Natural killer cell (primary cell): ENCODE measurements around the gene LCLAT1. TPM values are rescaled to one million over a fixed set of nuclear protein-coding genes. Genes with fewer than 3 reads are reported as not detected.

Source experiments
- ATAC-seq, 3 donors: fragments of 150-1000 bp in 2 of 3; fragments of 200-7000 bp in 1 of 3; cut with Tn5 transposase; 1 replicate in 1 of 3; 2 replicates in 2 of 3; pipeline ENCODE4 v1.10.0; 2021; ENCODE audit warnings: mild to moderate bottlenecking in 2 of 3, moderate library complexity in 2 of 3
- DNase-seq, 2 donors: peaks; one replicate each; pipeline versions ENCODE4 v3.0.0 to v3.0.0-alpha.2; 2013 to 2021; ENCODE audit warnings: mixed read lengths in 1 of 2
- H3K27ac ChIP-seq: one replicate; pipeline ENCODE4 v1.5.1; 2013; ENCODE audit warnings: mild to moderate bottlenecking, low read length
- H3K27me3 ChIP-seq: one replicate; pipeline ENCODE4 v1.6.1; 2013; ENCODE audit warnings: low read length; ENCODE audit not compliant: control insufficient read depth, insufficient read depth
- H3K36me3 ChIP-seq: one replicate; pipeline ENCODE4 v1.6.1; 2013; ENCODE audit warnings: low read length; ENCODE audit not compliant: control insufficient read depth, insufficient read depth
- H3K4me1 ChIP-seq: one replicate; pipeline ENCODE4 v1.6.1; 2013; ENCODE audit warnings: low read length; ENCODE audit not compliant: control insufficient read depth, insufficient read depth
- H3K4me3 ChIP-seq: one replicate; pipeline ENCODE4 v1.5.1; 2013; ENCODE audit warnings: low read length
- H3K9me3 ChIP-seq: one replicate; pipeline ENCODE4 v1.6.1; 2013; ENCODE audit warnings: low read length; ENCODE audit not compliant: control insufficient read depth, insufficient read depth
- H3K27ac Mint-ChIP-seq, 2 donors: one replicate each; pipeline ENCODE4 v1.8.0; 2022; ENCODE audit warnings: mild to moderate bottlenecking in 2 of 2, mixed read lengths in 2 of 2, moderate library complexity in 1 of 2
- H3K27me3 Mint-ChIP-seq, 2 donors: one replicate each; pipeline ENCODE4 v1.8.0; 2022; ENCODE audit warnings: low read depth in 2 of 2, mixed read lengths in 2 of 2
- H3K36me3 Mint-ChIP-seq: one replicate; pipeline ENCODE4 v1.8.0; 2022; ENCODE audit warnings: mixed read lengths
- H3K4me1 Mint-ChIP-seq, 2 donors: one replicate each; pipeline ENCODE4 v1.8.0; 2022; ENCODE audit warnings: mixed read lengths in 2 of 2
- H3K4me3 Mint-ChIP-seq: one replicate; pipeline ENCODE4 v1.8.0; 2022; ENCODE audit warnings: mild to moderate bottlenecking, moderate library complexity, mixed read lengths
- H3K9me3 Mint-ChIP-seq, 2 donors: one replicate each; pipeline ENCODE4 v1.8.0; 2022; ENCODE audit warnings: mixed read lengths in 2 of 2
- CTCF ChIP-seq: fragments of 200-600 bp; IDR thresholded peaks from one replicate; pipeline ENCODE4 v1.8.0; 2022; ENCODE audit warnings: antibody characterized with exemption
- WGBS: methylation state at CpG from one replicate; pipeline ENCODE4 v1.1.7; 2013; ENCODE audit warnings: missing lambda C conversion rate; ENCODE audit not compliant: insufficient coverage; 5-methylcytosine and 5-hydroxymethylcytosine counted together
- intact Hi-C: fragments of 100-400 bp; cut with micrococcal nuclease; formaldehyde crosslinking; loops from one replicate; pipeline ENCODE4 v1.14.2; 2022
- total RNA-seq, 4 donors: library from RNA; stranded (reverse); fragments of 120-200 nt in 1 of 4; gene quantifications; one replicate each; pipeline versions ENCODE4 v1.2.3 to v1.2.4, GENCODE V29; 2013 to 2022

The LCLAT1 gene
- total RNA-seq, 3 donors from 2014 or later (not counting 1 experiment from before 2014, with no cell fraction given): 13.0 to 16.2 (median 14.2) TPM

GRCh38 chr2:30625701-30626100 lies 178.7 kb downstream of the LCLAT1 start:
- no peaks in the 10 kb centered on the region for H3K27me3 ChIP-seq
- no peaks in the 10 kb centered on the region for H3K4me1 ChIP-seq
- Mint-ChIP-seq H3K27ac (no peak overlapping the region), H3K9me3 (no peaks in the 10 kb centered on the region), H3K4me3 (no peak overlapping the region), H3K36me3 (no peaks in the 10 kb centered on the region), H3K4me1 (peaks cover 2 to 4% of the 10 kb centered on the region in 2 donors), H3K27me3 (no peaks in the 10 kb centered on the region)
- no peak overlapping the region for H3K27ac ChIP-seq
- H3K9me3 ChIP-seq: no peaks in the 10 kb centered on the region
- DNase-seq (no peak), ATAC-seq (no peak)
- H3K36me3 ChIP-seq: no peaks in the 10 kb centered on the region
- 78% methylated on average over 3 of the region's 3 CpGs for WGBS
- no peak for TF ChIP-seq CTCF
- intact Hi-C loops: no loop called here
- H3K4me3 ChIP-seq: no peak overlapping the region

- Mint-ChIP-seq H3K36me3 (no peaks in the 10 kb centered on the region), H3K4me1 (peaks cover 9 to 11% of the 10 kb centered on the region in 2 donors), H3K27ac (no peak overlapping the region), H3K27me3 (no peaks in the 10 kb centered on the region), H3K9me3 (no peaks in the 10 kb centered on the region), H3K4me3 (no peak overlapping the region)
- ATAC-seq (no peak), DNase-seq (no peak)
- Histone ChIP-seq H3K4me1 (peaks cover 2% of the 10 kb centered on the region), H3K27me3 (no peaks in the 10 kb centered on the region), H3K36me3 (no peaks in the 10 kb centered on the region), H3K27ac (no peak overlapping the region), H3K4me3 (no peak overlapping the region), H3K9me3 (no peaks in the 10 kb centered on the region)
- whole genome bisulfite sequencing: no CpG with 5 or more reads among the region's 2 CpGs
- TF ChIP-seq CTCF: no peak
- intact Hi-C loops: no loop called here
These were observed 179.4 kb downstream of the LCLAT1 start for GRCh38 chr2:30626397-30626796.

- Mint-ChIP-seq H3K27me3 (no peaks in the 10 kb centered on the region), H3K9me3 (no peaks in the 10 kb centered on the region), H3K36me3 (no peaks in the 10 kb centered on the region), H3K4me3 (no peak overlapping the region), H3K27ac (no peak overlapping the region), H3K4me1 (peaks cover 16% of the 10 kb centered on the region in 2 donors)
- Histone ChIP-seq H3K9me3 (no peaks in the 10 kb centered on the region), H3K4me1 (peaks cover 2% of the 10 kb centered on the region), H3K4me3 (no peak overlapping the region), H3K36me3 (no peaks in the 10 kb centered on the region), H3K27me3 (no peaks in the 10 kb centered on the region), H3K27ac (no peak overlapping the region)
- 98% methylated on average over 8 of the region's 8 CpGs for WGBS
- no peak for TF ChIP-seq CTCF
- intact Hi-C loops: no loop called here
- DNase-seq (no peak), ATAC-seq (no peak)
These were observed 180.1 kb downstream of the LCLAT1 start for GRCh38 chr2:30627151-30627550.

- Histone ChIP-seq H3K27me3 (no peaks in the 10 kb centered on the region), H3K4me3 (no peak overlapping the region), H3K4me1 (peaks cover 2% of the 10 kb centered on the region), H3K36me3 (no peaks in the 10 kb centered on the region), H3K27ac (no peak overlapping the region), H3K9me3 (no peaks in the 10 kb centered on the region)
- Mint-ChIP-seq H3K4me3 (no peak overlapping the region), H3K4me1 (peaks cover 16 to 18% of the 10 kb centered on the region in 2 donors), H3K27me3 (no peaks in the 10 kb centered on the region), H3K27ac (no peak overlapping the region), H3K9me3 (no peaks in the 10 kb centered on the region), H3K36me3 (no peaks in the 10 kb centered on the region)
- 91% methylated on average over 2 of the region's 2 CpGs for whole genome bisulfite sequencing
- no peak for ATAC-seq
- TF ChIP-seq CTCF: no peak
- intact Hi-C loops: no loop called here
- no peak for DNase-seq
These were observed 181.3 kb downstream of the LCLAT1 start for GRCh38 chr2:30628341-30628740.
